Measurements from ENCODE around the gene LRRC2. TPM values are rescaled to one million over a fixed set of nuclear protein-coding genes. Genes with fewer than 3 reads are reported as not detected.

Gene LRRC2
- total and polyA plus RNA-seq, 12 donors = 0.09 to 4.7 (median 1.2) TPM; not detected in 1

GRCh38 chr3:46492890-46493547, 73.1 kb downstream of the LRRC2 start:
- H3K27ac ChIP-seq = no peak overlapping the region
- H3K36me3 ChIP-seq (replicated peaks in 1 of 2) = no peaks in the 10 kb centered on the region
- no peak overlapping the region for H3K4me3 ChIP-seq
- no peaks in the 10 kb centered on the region for H3K9me3 ChIP-seq (replicated peaks in 1 of 3)
- no peaks in the 10 kb centered on the region for H3K27me3 ChIP-seq
- no peaks in the 10 kb centered on the region for H3K4me1 ChIP-seq (replicated peaks in 1 of 2)
- no peak for TF ChIP-seq POLR2A (IDR thresholded peaks at IDR 0.05)
- no peak for TF ChIP-seq CTCF (IDR thresholded peaks at IDR 0.05)
- WGBS, 4 donors = 85 to 94% (median 89%) methylated on average over 6 of the region's 6 CpGs
- DNase-seq = peak in 1 of 7 donors; percentile 1
- intact Hi-C loops (cut with DNase I) = no loop called here

GRCh38 chr3:46491089-46492070, 74.7 kb downstream of the LRRC2 start:
- 69 to 87% (median 81%) methylated on average over 11 of the region's 11 CpGs for WGBS, 4 donors
- H3K27me3 ChIP-seq = no peaks in the 10 kb centered on the region

GRCh38 chr3:46490338-46491084, 75.6 kb downstream of the LRRC2 start:
- 72 to 79% (median 75%) methylated on average over 6 of the region's 6 CpGs for WGBS, 4 donors
- intact Hi-C loops (cut with DNase I) = no loop called here
- no peak for TF ChIP-seq CTCF (IDR thresholded peaks at IDR 0.05)
- no peak for TF ChIP-seq POLR2A (IDR thresholded peaks at IDR 0.05)
- peak in 6 of 7 donors; percentile 12 to 57 (median 35) for DNase-seq
- Histone ChIP-seq H3K36me3 (replicated peaks in 1 of 2) (no peaks in the 10 kb centered on the region), H3K4me3 (no peak overlapping the region), H3K4me1 (replicated peaks in 1 of 2) (no peaks in the 10 kb centered on the region), H3K27me3 (no peaks in the 10 kb centered on the region), H3K9me3 (replicated peaks in 1 of 3) (no peaks in the 10 kb centered on the region), H3K27ac (no peak overlapping the region)

More at GRCh38 chr3:46491089-46492070, 74.7 kb downstream of the LRRC2 start:
- Histone ChIP-seq H3K4me1 (replicated peaks in 1 of 2) (no peaks in the 10 kb centered on the region), H3K4me3 (no peak overlapping the region), H3K27ac (no peak overlapping the region), H3K9me3 (replicated peaks in 1 of 3) (no peaks in the 10 kb centered on the region), H3K36me3 (replicated peaks in 1 of 2) (no peaks in the 10 kb centered on the region)
- intact Hi-C loops (cut with DNase I) = no loop called here
- TF ChIP-seq POLR2A (IDR thresholded peaks at IDR 0.05) (no peak), CTCF (IDR thresholded peaks at IDR 0.05) (no peak)
- peak in 1 of 7 donors; percentile 4 for DNase-seq

- WGBS, 4 donors = 73 to 83% (median 76%) methylated on average over 1 of the region's 1 CpG
- Histone ChIP-seq H3K9me3 (replicated peaks in 1 of 3) (no peaks in the 10 kb centered on the region), H3K27me3 (no peaks in the 10 kb centered on the region), H3K4me3 (no peak overlapping the region), H3K36me3 (replicated peaks in 1 of 2) (no peaks in the 10 kb centered on the region), H3K27ac (no peak overlapping the region), H3K4me1 (replicated peaks in 1 of 2) (no peaks in the 10 kb centered on the region)
- DNase-seq = no peak
- TF ChIP-seq POLR2A (IDR thresholded peaks at IDR 0.05) (no peak), CTCF (IDR thresholded peaks at IDR 0.05) (no peak)
- intact Hi-C loops (cut with DNase I) = loop anchor here (2.0 to 5.0 kb wide), 2 partner anchors 139 to 142 kb away; no protein-coding TSS in a partner anchor
Measured at GRCh38 chr3:46489875-46490274, 76.2 kb downstream of the LRRC2 start.

Data from adrenal gland (tissue), 12 donors.